ENCODE measurements around the gene LIX1L.

The LIX1L gene

DNA sequence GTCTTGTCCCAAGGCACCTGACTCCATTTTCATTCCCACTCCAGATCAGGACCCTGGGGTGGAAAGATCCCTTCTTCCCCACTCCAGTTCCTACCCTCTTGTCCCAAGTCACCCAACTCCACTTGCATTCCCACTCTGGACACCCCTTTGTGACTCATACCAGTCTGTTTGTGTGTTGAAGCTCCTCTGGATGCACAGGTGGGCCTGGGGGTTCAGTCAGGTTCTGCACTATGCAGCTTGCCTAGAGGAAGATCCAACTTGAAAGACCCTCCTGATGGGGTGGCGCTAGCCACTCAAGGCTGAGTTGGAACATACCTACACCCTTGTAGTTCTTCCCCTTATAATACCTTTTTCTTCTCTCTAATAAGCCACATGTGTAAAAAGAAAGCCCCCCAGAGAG is 62.3 kb downstream of the LIX1L start:
- no peak for DNase-seq

DNA sequence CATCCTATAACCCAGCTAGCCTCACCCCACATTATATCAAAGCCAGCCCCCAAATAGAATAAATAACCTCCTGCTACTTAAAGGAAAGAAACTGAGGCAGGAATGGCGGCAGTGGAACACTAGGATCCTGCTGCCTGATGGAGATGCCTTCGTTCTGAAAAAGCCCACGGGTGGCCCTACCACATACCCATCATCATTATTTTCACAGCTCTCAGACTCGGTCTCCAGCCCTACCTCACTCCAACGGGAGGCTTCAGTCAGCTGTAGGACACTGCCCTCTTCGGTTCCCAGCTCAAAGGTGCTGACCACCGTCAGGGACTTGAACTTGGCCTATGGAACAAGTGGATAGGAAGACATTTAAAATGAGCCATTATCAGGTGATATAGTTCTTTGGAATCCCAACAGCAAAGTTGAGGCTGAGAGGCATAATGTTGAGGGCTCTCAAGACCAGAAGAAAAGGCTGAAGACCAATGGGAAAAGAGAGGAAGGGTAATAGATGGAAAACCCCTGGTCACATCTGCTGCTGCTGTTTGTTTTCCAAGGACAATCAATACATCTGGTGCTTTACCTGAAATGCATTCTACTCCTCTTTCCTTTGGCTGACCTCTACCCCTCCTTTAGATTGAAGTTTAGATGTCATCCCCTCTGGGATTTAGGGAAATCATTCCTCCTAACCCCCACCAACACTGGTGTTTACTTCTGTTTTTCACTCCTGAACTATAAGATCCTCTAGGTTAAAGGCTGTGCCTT is 64.3 kb downstream of the LIX1L start:
- no peak for DNase-seq

DNA sequence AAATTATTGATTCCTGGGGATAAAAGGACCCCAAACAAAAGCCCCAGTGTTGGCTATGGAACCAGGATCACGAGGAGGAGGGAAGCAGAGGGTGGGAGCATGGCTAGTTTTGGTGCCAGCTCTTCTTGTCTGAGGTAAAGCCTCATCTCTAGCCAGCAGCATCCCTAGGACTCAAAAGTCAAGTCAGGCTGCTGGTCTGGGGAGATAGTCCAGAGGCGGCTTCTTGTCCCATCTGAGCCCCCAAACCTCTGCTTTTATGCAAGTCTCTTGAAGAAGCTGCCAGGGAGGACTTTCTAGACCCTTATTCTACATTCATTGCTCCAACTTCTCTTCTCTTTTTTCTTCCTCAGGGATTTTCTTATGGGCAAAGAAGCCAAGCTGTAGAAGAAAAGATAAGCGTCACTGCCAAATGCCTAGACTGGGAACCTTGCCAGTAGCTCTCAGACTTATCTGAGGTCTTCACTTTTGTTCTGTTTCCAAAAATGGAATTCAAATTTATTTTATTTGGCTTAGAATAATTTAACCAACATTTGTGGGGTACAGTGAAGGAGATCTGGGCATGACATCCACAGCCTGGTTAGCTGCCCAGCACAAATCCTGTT is 65.2 kb downstream of the LIX1L start:
- peak in 3 of 51 donors; percentile 9 to 31 (median 30) for DNase-seq

DNA sequence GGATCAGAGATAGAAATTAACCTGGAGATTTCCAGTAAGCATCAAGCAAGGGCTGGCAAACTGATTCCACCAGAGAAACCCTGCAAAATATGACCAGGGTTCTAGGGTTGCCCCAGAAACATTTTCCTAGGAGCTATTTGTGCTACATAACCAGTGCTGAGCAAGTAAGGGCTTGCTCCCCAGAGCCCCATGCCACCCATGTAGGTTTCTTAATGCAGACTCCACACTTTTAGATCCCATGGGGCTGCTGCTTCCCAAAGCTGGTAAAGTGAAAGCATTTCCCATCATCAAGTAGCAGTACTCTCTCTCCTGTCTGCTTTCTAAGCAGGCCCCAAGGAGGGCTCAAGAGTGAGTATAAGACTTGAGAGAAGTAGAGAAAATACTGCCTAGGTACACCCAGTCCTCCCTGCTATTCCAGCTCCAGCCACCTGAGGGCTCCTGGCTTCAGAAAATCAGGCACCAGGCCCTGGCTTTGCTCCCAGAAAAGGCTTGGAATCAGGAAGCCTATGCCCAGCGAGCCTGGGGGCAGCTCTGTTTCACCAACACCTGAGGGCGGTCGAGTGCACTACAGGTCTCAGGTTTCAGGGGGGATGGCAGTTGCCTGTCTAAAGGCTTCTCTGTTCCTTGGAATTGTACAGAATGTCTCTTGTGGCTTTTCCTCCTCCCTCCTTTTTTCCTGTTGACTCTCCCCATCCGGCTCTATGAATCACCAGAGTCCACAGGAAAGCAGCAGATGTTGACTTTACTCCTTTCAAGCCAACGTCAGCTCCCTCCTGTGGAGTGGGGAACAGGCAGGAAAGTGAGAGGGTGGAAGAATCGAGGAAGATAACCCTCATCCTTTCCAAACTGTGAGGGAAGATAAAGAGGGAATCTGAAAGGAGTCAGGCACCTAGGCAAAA is 66.0 kb downstream of the LIX1L start:
- peak; percentile 23 to 92 (median 81) for DNase-seq

DNA sequence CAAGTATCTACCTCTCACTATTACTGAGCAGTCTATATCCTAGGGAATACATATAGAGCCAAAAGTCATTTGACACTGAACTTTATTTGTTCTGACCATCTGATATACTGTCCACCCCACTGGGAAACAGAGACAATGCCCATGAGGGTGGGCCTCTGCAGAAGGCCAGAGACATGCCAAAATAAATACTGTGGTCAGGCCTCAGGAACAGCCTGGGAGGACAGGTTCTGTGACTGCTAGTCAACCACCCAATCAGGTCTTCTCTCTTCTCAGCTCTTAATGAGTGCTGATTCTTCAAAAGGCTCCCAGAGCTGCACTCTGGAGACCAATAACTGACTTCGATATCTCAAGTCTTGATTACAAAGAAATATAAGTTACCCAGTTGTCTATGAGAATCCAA is 66.7 kb downstream of the LIX1L start:
- DNase-seq, result no peak

DNA sequence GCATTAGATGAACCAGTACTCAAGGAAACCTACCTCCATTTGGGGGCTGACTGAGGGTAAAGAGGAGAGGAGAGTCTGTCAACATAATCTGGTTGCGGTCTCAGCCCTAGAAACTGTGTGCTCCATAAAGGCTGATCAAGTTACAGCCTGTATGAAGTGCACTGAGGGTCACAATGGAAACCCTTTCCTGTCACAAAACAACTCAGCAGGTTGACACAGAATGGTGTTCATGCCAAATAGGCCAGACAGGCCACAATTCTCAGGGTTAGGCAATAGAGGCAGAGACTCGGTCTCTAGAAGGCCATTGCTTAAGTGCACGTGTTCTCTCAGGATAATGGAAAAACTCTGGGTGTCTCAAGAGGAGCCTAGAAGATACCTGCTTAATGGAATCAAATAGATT is 68.1 kb downstream of the LIX1L start:
- no peak for DNase-seq

DNA sequence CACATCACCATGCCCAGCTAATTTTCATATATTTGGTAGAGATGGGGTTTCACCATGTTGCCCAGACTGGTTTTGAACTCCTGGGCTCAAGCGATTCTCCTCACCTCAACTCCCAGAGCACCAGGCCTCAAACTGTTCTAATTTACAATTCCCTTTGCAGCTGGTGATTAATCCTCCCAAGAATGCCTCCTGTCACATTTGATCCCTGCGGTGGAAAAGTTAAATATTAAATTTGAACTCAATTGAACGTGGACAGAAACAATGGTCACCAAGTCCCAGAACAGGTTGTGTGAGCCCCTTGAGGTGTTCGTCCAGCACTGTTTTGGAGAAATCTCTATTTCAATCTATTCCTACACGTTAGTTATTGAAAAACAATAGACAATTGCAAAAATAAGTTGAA is 70.2 kb downstream of the LIX1L start:
- DNase-seq, result no peak

DNA sequence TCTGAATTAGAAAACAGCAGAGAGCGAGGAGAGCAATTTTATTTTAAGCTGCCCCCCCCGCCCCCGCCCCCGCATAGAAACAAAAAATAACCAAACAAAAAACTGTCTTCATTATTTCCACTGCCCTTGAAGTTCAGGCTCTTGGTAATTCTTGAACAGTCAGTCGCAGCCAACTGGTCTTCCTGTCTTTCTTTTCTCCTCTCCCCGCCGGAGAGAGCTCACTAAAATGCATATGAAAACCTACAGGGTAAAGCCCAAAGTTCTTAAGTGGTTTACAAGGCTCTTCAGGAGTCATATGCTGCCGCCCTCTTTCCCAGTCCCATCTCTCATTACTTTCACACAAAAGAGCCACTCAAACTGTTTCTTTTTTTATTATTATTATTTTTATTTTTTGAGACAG is 71.0 kb downstream of the LIX1L start:
- DNase-seq, result no peak

DNA sequence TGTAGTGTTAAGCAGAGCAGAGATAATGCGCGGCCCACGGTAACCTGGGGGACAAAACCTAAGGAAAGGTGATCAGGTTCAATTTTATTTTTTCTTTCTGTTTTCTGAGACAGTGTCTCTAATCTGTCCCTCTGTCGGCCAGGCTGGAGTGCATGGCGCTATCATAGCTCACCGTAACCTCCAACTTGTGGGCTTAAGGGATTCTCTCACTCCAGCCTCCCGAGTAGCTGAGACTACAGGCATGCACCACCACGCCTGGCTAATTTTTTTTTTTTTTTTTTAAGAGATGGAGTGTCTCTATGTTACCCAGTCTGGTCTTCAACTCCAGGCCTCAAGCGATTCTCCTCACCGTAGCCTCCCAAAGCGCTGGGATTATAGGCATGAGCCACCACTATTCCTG is 71.4 kb downstream of the LIX1L start:
- peak in 1 of 51 donors; percentile 36 for DNase-seq

DNA sequence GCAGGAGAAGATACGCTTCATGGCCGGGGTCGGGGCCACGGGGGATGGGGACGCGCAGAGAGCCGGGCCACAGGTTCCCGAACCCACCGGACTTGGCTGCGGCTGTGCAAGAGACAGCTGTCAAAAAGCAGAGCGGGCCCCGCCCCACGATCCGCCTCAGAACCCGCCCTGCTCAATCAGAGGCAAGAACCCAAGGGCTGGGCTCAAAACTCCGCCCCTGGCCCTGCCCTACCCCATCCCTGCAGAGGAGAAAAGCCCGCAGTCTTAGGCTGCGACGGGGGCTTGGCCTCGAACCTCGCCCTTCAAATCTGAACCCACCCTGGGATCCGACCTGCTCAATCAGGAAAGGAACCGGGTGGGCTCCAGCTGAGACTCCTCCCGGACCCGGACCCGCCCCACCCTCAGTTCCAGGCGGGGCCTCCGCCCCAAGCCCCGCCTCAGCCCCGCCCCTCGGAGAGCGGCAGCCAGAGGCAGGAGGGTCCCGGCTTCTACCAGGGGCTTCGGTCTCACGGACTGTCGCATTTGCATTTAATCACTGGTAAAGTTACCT is 72.0 kb downstream of the LIX1L start, which contains the start of gene ANKRD35:
ANKRD35 (minus strand) TSS at position 129 of the 550 bp plus-strand sequence; CDS start at position 21, 108 bp downstream.
- peak in 50 of 51 donors; percentile 33 to 91 (median 72) for DNase-seq

DNA sequence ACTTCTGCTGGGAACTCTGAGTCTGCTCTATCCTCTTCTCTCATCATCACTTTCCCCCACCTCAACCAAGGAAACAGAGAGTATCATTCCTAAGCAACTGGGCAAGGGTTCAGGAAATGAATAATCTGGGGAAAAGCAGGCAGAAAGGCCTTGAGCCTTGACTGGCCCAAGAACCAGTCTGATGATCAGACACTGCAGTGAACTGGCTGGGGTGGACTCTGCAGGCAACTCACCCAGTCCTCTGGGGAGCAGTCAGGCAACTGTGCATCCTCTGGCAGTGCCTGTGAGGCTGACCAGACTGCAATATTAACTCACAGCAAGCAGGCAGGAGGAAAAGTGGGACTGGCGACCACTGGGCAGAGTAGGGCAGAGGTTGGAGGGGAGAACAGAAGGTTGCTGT is 73.1 kb downstream of the LIX1L start:
- no peak for DNase-seq
